Measurements from ENCODE around the gene ACOX2. TPM values are rescaled to one million over a fixed set of nuclear protein-coding genes. Genes with fewer than 3 reads are reported as not detected.

Gene ACOX2
- total and polyA plus RNA-seq, 2 of the 13 experiments (the other 11 are each of a cell fraction or from before 2014, with no cell fraction given): 42.6 to 98.5 TPM

DNA sequence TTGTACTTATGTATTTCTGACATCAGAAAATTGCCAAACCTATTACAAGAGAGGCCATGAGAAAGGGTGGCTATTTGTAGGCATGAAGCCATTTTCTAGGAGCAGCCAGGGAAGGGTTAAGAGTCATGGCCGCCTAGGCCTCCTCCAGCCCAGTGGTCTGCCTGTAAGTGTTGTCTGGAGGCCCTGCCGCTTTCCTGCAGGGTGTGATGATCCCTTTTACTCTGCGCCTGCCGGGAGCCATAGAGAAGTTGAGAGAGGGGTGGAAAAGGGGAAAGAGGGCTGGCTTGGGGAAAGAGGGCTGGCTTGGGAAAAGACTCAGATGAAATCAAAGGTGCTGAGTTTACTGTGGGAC is 74.2 kb downstream of the ACOX2 start (continued):
- TF ChIP-seq SOX13 (IDR thresholded peaks at IDR 0.05) (0 out of 2 replicates have a peak, but pooled peaks have one; percentile 22), SOX13 (CRISPR knock-in tag; conservative IDR thresholded peaks at IDR 0.05 in 1 of 2, IDR thresholded peaks at IDR 0.05 in 1 of 2) (no peak), ZNF549 (CRISPR knock-in tag; IDR thresholded peaks at IDR 0.05) (no peak), MTF2 (CRISPR knock-in tag; IDR thresholded peaks at IDR 0.05; ENCODE audit: borderline replicate concordance) (0 out of 2 replicates have a peak, but pooled peaks have one; percentile 21), FOXC1 (CRISPR knock-in tag; IDR thresholded peaks at IDR 0.05; ENCODE audit: borderline replicate concordance) (0 out of 2 replicates have a peak, but pooled peaks have one; percentile 43), ZFP82 (CRISPR knock-in tag; IDR thresholded peaks at IDR 0.05; ENCODE audit: borderline replicate concordance) (0 out of 2 replicates have a peak, but pooled peaks have one; percentile 11), CHD4 (IDR thresholded peaks at IDR 0.05; ENCODE audit: borderline replicate concordance, low read length) (peak; percentile 64; the same call in 1 of the 2 replicates), POLR2A (IDR thresholded peaks at IDR 0.05; ENCODE audit: insufficient read depth in 1 of 2, low read depth in 2 of 2, low read length in 2 of 2) (peak in 1 of 2 experiments; percentile 8; a peak in 1 of 4 replicates), U2AF1 (optimal IDR thresholded peaks at IDR 0.05; ENCODE audit: low read depth, low read length) (no peak), ZNF501 (CRISPR knock-in tag; IDR thresholded peaks at IDR 0.05) (0 out of 2 replicates have a peak, but pooled peaks have one; percentile 4), ZFX (CRISPR knock-in tag; IDR thresholded peaks at IDR 0.05; ENCODE audit: low read depth) (peak; percentile 66), CAMTA2 (CRISPR knock-in tag; IDR thresholded peaks at IDR 0.05; ENCODE audit: borderline replicate concordance) (no peak), SIN3B (IDR thresholded peaks at IDR 0.05; ENCODE audit: low read length) (no peak), ZMYM3 (CRISPR knock-in tag; IDR thresholded peaks at IDR 0.05) (peak; percentile 84; the same call in 1 of the 2 replicates), PHF8 (CRISPR knock-in tag; IDR thresholded peaks at IDR 0.05) (0 out of 2 replicates have a peak, but pooled peaks have one; percentile 40), YY1 (IDR thresholded peaks at IDR 0.05; ENCODE audit: insufficient read depth, insufficient replicate concordance, low read depth, low read length) (peak; percentile 92), MED13 (CRISPR knock-in tag; IDR thresholded peaks at IDR 0.05) (no peak), GZF1 (CRISPR knock-in tag; IDR thresholded peaks at IDR 0.05) (no peak)
- TF ChIP-seq, protein P1, sequence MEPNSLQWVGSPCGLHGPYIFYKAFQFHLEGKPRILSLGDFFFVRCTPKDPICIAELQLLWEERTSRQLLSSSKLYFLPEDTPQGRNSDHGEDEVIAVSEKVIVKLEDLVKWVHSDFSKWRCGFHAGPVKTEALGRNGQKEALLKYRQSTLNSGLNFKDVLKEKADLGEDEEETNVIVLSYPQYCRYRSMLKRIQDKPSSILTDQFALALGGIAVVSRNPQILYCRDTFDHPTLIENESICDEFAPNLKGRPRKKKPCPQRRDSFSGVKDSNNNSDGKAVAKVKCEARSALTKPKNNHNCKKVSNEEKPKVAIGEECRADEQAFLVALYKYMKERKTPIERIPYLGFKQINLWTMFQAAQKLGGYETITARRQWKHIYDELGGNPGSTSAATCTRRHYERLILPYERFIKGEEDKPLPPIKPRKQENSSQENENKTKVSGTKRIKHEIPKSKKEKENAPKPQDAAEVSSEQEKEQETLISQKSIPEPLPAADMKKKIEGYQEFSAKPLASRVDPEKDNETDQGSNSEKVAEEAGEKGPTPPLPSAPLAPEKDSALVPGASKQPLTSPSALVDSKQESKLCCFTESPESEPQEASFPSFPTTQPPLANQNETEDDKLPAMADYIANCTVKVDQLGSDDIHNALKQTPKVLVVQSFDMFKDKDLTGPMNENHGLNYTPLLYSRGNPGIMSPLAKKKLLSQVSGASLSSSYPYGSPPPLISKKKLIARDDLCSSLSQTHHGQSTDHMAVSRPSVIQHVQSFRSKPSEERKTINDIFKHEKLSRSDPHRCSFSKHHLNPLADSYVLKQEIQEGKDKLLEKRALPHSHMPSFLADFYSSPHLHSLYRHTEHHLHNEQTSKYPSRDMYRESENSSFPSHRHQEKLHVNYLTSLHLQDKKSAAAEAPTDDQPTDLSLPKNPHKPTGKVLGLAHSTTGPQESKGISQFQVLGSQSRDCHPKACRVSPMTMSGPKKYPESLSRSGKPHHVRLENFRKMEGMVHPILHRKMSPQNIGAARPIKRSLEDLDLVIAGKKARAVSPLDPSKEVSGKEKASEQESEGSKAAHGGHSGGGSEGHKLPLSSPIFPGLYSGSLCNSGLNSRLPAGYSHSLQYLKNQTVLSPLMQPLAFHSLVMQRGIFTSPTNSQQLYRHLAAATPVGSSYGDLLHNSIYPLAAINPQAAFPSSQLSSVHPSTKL (CRISPR knock-in tag; IDR thresholded peaks at IDR 0.05): peak; percentile 30; the same call in 1 of the 2 replicates
- TF ChIP-seq, protein P2, sequence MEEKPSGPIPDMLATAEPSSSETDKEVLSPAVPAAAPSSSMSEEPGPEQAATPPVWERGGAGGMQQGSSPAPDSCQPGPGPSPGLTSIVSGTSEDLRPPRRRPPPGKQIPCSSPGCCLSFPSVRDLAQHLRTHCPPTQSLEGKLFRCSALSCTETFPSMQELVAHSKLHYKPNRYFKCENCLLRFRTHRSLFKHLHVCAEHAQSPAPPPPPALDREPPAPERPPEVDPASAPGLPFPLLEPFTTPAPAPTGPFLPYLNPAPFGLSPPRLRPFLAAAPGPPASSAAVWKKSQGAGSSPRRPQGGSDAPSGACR (CRISPR knock-in tag; IDR thresholded peaks at IDR 0.05): peak; percentile 76; the same call in 1 of the 2 replicates
- TF ChIP-seq, protein P3, sequence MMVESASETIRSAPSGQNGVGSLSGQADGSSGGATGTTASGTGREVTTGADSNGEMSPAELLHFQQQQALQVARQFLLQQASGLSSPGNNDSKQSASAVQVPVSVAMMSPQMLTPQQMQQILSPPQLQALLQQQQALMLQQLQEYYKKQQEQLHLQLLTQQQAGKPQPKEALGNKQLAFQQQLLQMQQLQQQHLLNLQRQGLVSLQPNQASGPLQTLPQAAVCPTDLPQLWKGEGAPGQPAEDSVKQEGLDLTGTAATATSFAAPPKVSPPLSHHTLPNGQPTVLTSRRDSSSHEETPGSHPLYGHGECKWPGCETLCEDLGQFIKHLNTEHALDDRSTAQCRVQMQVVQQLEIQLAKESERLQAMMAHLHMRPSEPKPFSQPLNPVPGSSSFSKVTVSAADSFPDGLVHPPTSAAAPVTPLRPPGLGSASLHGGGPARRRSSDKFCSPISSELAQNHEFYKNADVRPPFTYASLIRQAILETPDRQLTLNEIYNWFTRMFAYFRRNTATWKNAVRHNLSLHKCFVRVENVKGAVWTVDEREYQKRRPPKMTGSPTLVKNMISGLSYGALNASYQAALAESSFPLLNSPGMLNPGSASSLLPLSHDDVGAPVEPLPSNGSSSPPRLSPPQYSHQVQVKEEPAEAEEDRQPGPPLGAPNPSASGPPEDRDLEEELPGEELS (CRISPR knock-in tag; IDR thresholded peaks at IDR 0.05): 0 out of 2 replicates have a peak, but pooled peaks have one; percentile 12
